Suprapubic skin (tissue), 4 donors: ENCODE measurements around the gene CRISP2.

ENCODE experiments used
- POLR2A ChIP-seq, 2 donors: fragments of 450-650 bp; IDR thresholded peaks; one replicate each; pipeline ENCODE4 v1.6.1; 2017; ENCODE audit warnings: antibody characterized with exemption in 2 of 2, mild to moderate bottlenecking in 2 of 2, moderate library complexity in 2 of 2
- POLR2AphosphoS5 ChIP-seq, 3 donors: sonication (generic); formaldehyde crosslinking; IDR thresholded peaks; one replicate each; pipeline ENCODE4 v1.6.1; 2017; ENCODE audit warnings: antibody characterized with exemption in 3 of 3
- TF ChIP-seq, protein P1 (sequence below), 2 donors: fragments of 200-600 bp in 1 of 2; fragments of 450-650 bp in 1 of 2; sonication (generic) in 1 of 2; IDR thresholded peaks; one replicate each; pipeline ENCODE4 v1.5.1; 2016 to 2019; ENCODE audit warnings: antibody characterized with exemption in 2 of 2, mild to moderate bottlenecking in 1 of 2, moderate library complexity in 1 of 2

DNA sequence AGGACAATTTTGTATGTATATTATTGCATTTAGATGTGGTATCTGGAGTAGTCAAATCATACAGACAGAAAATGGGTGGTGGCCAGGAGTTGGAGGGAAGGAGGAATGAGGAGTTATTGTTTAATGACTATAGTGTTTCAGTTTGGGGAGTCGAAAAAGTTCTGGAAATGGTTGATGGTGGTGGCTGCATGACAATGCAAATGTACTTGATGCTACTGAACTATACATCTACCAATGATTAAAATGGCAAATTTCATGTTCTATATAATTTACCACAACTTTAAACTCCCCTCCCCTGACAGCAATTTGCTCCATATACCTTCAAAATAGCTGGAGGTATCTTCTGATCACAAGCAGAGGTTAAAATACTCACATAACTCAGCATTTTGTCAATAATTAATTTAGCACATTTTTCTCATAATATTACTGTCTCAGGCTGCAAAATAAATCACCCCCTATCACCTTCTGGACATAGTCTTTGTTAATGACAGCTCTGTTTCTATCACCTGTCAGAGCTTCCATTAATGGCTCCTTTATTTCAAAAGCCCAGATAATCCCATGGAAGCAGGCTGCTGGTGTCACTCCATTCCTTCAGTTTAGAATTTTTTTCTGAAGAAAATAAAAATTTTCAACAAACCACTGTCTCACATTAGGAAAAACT is 51.0 kb downstream of the CRISP2 start:
- no peak for TF ChIP-seq POLR2AphosphoS5 (IDR thresholded peaks at IDR 0.05)
- no peak for TF ChIP-seq POLR2A (IDR thresholded peaks at IDR 0.05)
- TF ChIP-seq, protein P1, sequence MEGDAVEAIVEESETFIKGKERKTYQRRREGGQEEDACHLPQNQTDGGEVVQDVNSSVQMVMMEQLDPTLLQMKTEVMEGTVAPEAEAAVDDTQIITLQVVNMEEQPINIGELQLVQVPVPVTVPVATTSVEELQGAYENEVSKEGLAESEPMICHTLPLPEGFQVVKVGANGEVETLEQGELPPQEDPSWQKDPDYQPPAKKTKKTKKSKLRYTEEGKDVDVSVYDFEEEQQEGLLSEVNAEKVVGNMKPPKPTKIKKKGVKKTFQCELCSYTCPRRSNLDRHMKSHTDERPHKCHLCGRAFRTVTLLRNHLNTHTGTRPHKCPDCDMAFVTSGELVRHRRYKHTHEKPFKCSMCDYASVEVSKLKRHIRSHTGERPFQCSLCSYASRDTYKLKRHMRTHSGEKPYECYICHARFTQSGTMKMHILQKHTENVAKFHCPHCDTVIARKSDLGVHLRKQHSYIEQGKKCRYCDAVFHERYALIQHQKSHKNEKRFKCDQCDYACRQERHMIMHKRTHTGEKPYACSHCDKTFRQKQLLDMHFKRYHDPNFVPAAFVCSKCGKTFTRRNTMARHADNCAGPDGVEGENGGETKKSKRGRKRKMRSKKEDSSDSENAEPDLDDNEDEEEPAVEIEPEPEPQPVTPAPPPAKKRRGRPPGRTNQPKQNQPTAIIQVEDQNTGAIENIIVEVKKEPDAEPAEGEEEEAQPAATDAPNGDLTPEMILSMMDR (IDR thresholded peaks at IDR 0.05) = no peak
